ENCODE results near the gene HNRNPLL.
"Not testable (repeated sequence)": the region's sequence is repeated elsewhere in the genome, so short reads cannot be mapped to it uniquely, and the experiment has no call there.

The HNRNPLL gene

GRCh38 chr2:38542248-38542631 is 60.5 kb downstream of the HNRNPLL start:
- not testable (repeated sequence) for ATAC-seq
- 0 out of 2 replicates have a peak, but pooled peaks have one; percentile 6 for TF ChIP-seq CREB5 (CRISPR knock-in tag; IDR thresholded peaks at IDR 0.05; ENCODE audit: low read depth)

GRCh38 chr2:38540580-38541286 is 62.0 kb downstream of the HNRNPLL start:
- TF ChIP-seq RARB (CRISPR knock-in tag; IDR thresholded peaks at IDR 0.05), result no peak
- TF ChIP-seq ZC3H10 (CRISPR knock-in tag; IDR thresholded peaks at IDR 0.05), result no peak
- TF ChIP-seq ZNF70 (CRISPR knock-in tag; IDR thresholded peaks at IDR 0.05), result no peak
- no peak for ATAC-seq

- no peak for TF ChIP-seq TCF4 (CRISPR knock-in tag; IDR thresholded peaks at IDR 0.05; ENCODE audit: borderline replicate concordance)
- TF ChIP-seq ISL1 (CRISPR knock-in tag; IDR thresholded peaks at IDR 0.05), result no peak
- no peak for TF ChIP-seq ZNF70 (CRISPR knock-in tag; IDR thresholded peaks at IDR 0.05)
- no peak for TF ChIP-seq TSHZ2 (CRISPR knock-in tag; IDR thresholded peaks at IDR 0.05)
- no peak for TF ChIP-seq ZNF565 (CRISPR knock-in tag; conservative IDR thresholded peaks at IDR 0.05; ENCODE audit: low read depth)
- no peak for TF ChIP-seq SNAI2 (CRISPR knock-in tag; IDR thresholded peaks at IDR 0.05)
- TF ChIP-seq ESRRG (CRISPR knock-in tag; IDR thresholded peaks at IDR 0.05), result no peak
- TF ChIP-seq BACH2 (CRISPR knock-in tag; IDR thresholded peaks at IDR 0.05; ENCODE audit: borderline replicate concordance), result no peak
- ATAC-seq, result no peak
Measured at GRCh38 chr2:38539086-38539485, 63.6 kb downstream of the HNRNPLL start.

GRCh38 chr2:38537937-38538525 is 64.7 kb downstream of the HNRNPLL start:
- TF ChIP-seq POU6F1 (CRISPR knock-in tag; IDR thresholded peaks at IDR 0.05; ENCODE audit: borderline replicate concordance, low read depth) (no peak), CSRNP3 (CRISPR knock-in tag; IDR thresholded peaks at IDR 0.05) (no peak), ZNF565 (CRISPR knock-in tag; conservative IDR thresholded peaks at IDR 0.05; ENCODE audit: low read depth) (no peak), TOX (CRISPR knock-in tag; IDR thresholded peaks at IDR 0.05; ENCODE audit: borderline replicate concordance) (no peak), TSHZ2 (CRISPR knock-in tag; IDR thresholded peaks at IDR 0.05) (no peak), SNAI2 (CRISPR knock-in tag; IDR thresholded peaks at IDR 0.05) (no peak), ZFP3 (CRISPR knock-in tag; IDR thresholded peaks at IDR 0.05) (no peak), PATZ1 (CRISPR knock-in tag; IDR thresholded peaks at IDR 0.05; ENCODE audit: borderline replicate concordance) (no peak), CREB5 (CRISPR knock-in tag; IDR thresholded peaks at IDR 0.05; ENCODE audit: low read depth) (no peak), ZNF8 (CRISPR knock-in tag; IDR thresholded peaks at IDR 0.05) (no peak), ESRRG (CRISPR knock-in tag; IDR thresholded peaks at IDR 0.05) (no peak), ZFP30 (CRISPR knock-in tag; IDR thresholded peaks at IDR 0.05) (no peak), BACH2 (CRISPR knock-in tag; IDR thresholded peaks at IDR 0.05; ENCODE audit: borderline replicate concordance) (no peak), ZC3H10 (CRISPR knock-in tag; IDR thresholded peaks at IDR 0.05) (no peak), OSR1 (CRISPR knock-in tag; IDR thresholded peaks at IDR 0.05) (no peak), ISL1 (CRISPR knock-in tag; IDR thresholded peaks at IDR 0.05) (no peak), RARB (CRISPR knock-in tag; IDR thresholded peaks at IDR 0.05) (no peak), CSDC2 (CRISPR knock-in tag; IDR thresholded peaks at IDR 0.05) (no peak), ARNTL (CRISPR knock-in tag; IDR thresholded peaks at IDR 0.05; ENCODE audit: borderline replicate concordance, low read depth) (no peak)
- ATAC-seq, result no peak
